Astrocyte of the spinal cord (primary cell): ENCODE results near the gene CWC22.

Experiments used
- DNase-seq: peaks from one replicate; pipeline ENCODE4 v3.0.0; 2011; ENCODE audit warnings: low read depth, low spot score
- H3K4me3 ChIP-seq: 2 replicates; pipeline ENCODE4 v1.5.1; 2011; ENCODE audit warnings: low read depth, mild to moderate bottlenecking, low read length, moderate library complexity
- in situ Hi-C: cut with HindIII; loops from 2 replicates; pipeline ENCODE4 v1.10.0; 2017; ENCODE audit warnings: low sequenced_read_pairs
- TF ChIP-seq, protein P1 (sequence below): IDR thresholded peaks from 2 replicates; pipeline ENCODE4 v1.5.1; 2012; ENCODE audit warnings: low read depth, mild to moderate bottlenecking, low read length, inconsistent platforms

The CWC22 gene

DNA sequence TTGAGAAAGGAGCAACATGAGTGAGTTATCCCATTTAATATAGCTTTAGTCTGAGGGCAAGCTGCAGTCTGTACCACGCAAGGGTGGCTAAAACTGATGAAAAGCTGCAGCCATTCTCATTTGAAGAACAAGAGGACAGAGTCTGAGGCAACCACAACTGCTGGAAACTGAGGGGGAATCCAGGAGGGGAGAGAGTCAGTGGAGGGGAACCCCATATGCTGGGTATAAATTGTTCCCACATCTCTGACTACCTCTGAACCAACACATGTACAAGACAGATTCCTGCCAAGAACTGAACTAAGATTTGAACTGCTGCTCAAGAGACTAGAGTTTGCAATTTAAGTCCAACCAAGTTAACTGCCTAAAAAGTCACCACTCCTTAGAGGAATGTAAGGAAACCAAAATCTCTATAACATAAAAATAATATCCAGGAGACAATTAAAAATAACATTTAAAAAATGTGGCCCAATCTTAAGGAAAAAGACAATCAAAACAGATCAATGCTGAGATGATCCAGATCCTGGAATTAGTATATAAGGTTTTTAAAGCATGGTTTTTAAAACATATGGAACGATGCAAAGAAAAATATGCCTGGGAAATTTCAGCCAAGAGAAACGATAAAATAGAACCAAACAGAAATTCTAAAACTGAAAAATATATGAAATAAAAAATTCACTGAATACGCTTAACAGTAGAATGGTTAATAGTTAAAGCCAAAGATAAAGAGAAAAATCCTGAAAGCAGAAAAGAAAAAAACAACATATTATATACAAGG is 11.2 kb downstream of the CWC22 start:
- no peak for DNase-seq
- in situ Hi-C loops = no loop called here
- TF ChIP-seq, protein P1, sequence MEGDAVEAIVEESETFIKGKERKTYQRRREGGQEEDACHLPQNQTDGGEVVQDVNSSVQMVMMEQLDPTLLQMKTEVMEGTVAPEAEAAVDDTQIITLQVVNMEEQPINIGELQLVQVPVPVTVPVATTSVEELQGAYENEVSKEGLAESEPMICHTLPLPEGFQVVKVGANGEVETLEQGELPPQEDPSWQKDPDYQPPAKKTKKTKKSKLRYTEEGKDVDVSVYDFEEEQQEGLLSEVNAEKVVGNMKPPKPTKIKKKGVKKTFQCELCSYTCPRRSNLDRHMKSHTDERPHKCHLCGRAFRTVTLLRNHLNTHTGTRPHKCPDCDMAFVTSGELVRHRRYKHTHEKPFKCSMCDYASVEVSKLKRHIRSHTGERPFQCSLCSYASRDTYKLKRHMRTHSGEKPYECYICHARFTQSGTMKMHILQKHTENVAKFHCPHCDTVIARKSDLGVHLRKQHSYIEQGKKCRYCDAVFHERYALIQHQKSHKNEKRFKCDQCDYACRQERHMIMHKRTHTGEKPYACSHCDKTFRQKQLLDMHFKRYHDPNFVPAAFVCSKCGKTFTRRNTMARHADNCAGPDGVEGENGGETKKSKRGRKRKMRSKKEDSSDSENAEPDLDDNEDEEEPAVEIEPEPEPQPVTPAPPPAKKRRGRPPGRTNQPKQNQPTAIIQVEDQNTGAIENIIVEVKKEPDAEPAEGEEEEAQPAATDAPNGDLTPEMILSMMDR = no peak
- no peak overlapping the region for H3K4me3 ChIP-seq

DNA sequence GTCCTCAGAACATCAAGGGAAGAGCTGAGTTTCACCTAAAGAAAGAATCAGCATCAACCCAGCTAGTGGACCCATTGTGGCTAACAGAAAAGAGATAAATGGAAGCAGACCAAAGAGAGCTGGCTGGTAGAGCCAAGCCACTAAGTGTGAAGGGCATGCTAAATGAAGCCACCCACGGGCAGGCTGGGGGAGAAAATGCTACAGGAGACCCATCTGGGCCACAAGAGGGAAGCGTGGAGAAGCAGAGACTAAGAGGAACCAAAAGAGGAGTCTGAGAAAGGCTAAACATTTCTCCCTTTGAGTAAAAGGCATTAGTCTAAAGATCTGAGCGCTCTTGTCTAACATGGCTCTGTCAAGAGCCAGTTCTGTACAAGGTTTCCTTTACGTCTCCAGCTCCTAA is 15.8 kb downstream of the CWC22 start:
- H3K4me3 ChIP-seq = no peak overlapping the region
- in situ Hi-C loops = no loop called here
- DNase-seq = no peak
- TF ChIP-seq, protein P1 = peak; percentile 26

DNA sequence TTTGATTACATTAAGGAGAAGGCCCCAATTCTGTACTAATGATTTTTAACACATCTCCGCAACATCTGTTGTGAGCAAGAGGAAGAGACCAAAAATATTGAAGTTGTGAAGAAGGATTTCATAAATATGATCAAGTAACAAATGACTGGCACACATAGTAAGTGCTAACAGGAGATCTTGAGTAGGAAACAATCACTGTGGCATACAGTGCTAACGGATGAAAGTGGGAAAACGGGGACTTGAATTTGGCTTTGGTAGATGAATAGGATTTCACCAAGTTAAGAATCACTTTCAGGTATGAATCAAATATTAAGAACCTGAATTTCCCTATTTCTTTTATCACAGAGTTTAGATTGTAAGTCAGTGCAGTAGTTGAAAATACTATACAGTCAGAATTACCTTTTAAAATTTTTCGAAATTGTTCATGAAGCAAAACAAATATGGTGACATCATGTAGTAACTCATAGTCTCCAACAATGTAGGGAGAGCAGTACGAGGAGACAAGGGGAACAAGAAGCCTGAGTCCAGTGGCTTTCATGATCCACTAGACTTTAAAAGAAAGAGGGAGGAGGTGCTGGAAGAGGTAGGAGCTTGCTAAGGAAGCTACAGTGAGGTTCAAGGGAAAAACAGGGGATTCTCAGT is 16.3 kb downstream of the CWC22 start:
- in situ Hi-C loops = no loop called here
- no peak for DNase-seq
- H3K4me3 ChIP-seq = no peak overlapping the region
- TF ChIP-seq, protein P1 = no peak

DNA sequence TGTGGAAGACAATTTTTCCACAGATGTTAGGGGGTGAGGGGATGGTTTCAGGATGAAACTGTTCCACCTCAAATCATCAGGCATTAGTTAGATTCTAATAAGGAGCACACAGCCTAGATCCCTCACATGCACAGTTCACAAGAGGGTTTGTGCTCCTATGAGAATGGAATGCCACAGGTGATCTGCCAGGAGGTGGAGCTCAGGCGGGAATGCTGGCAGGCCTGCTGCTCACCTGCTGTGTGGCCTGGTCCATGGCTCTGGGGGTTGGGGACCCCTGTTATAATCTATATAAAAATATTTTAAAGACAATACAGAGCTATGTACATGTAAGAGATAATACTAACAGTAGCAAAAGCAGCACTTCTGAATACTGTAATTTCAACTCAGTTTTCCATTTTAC is 19.2 kb downstream of the CWC22 start:
- TF ChIP-seq, protein P1 = no peak
- no peak for DNase-seq
- no peak overlapping the region for H3K4me3 ChIP-seq
- in situ Hi-C loops = no loop called here

DNA sequence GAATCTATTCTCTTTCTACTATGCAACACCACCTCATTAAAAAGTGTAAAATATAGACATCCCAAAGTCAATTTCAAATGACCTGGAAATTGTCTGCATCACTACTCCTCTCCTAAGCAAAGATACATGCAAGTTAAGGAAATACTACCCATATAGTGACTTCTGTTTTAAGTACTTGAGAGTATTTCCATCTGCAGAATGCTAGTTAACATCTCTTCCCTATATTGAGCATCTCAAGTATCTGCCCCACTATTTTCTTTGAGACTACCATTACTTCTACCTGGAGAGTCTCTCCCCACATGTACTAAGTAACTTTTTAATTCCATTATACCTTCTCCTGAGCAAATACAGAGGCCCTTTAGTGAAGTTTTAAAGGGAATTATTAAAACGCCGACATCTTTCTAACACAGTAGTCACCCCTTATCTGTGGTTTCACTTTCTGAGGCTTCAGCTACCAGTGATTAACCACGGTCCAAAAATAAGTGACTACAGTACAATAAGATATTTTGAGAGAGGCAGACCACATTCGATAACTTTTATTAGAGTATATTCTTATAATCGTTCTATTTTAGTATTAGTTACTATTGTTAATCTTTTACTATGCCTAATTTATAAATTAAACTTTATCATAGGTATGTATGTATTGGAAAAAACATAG is 21.8 kb downstream of the CWC22 start:
- TF ChIP-seq, protein P1 = no peak
- DNase-seq = no peak
- no peak overlapping the region for H3K4me3 ChIP-seq
- in situ Hi-C loops = no loop called here

DNA sequence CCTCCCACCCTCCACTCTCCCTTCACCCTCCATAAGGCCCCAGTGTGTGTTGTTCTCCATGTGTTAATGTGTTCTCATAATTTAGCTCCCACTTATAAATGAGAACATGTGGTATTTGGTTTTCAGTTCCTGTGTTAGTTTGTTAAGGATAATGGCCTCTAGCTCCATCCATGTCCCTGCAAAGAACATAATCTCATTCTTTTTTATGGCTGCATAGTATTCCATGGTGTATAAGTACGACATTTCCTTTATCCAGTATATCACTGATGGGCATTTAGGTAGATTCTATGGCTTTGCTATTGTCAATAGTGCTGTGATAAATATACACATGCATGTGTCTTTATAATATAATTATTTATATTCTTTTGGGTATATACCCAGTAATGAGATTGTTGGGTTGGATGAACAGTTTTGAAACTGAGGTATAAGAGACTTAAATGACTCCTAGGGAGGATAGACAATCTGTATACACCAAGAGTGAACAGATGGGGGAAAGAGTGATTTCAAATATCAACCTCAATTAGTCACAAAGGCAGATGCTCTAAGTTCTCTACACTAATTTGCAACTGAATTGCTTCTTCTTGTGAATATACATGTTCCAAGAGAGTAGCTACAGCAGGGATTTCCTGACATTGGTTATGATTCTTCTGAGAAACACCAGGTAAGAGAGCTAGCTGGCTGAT is 23.7 kb downstream of the CWC22 start:
- H3K4me3 ChIP-seq = no peak overlapping the region
- TF ChIP-seq, protein P1 = no peak
- in situ Hi-C loops = no loop called here
- DNase-seq = no peak
